Psoas muscle (tissue), 8 donors: Measurements from ENCODE around the gene LBX2. TPM values are rescaled to one million over a fixed set of nuclear protein-coding genes. Genes with fewer than 3 reads are reported as not detected.
A peak's percentile ranks its signal among the peaks of the same experiment; 100 is the strongest.

ENCODE experiments used
- ATAC-seq, 4 donors: fragments of 200-7000 bp; cut with Tn5 transposase; one replicate each; pipeline ENCODE4 v1.9.1; 2020; ENCODE audit warnings: moderate library complexity in 3 of 4, mild to moderate bottlenecking in 2 of 4
- DNase-seq, 2 donors: peaks; one replicate each; pipeline ENCODE4 v3.0.0-alpha.2; 2020
- H3K27ac ChIP-seq: fragments of 200-600 bp; one replicate; pipeline ENCODE4 v1.8.0; 2022
- H3K27me3 ChIP-seq, 3 donors: fragments of 200-600 bp in 1 of 3; one replicate each; pipeline versions ENCODE4 v1.6.1 to v1.8.0; 2013 to 2022; ENCODE audit warnings: low read length in 2 of 3, mild to moderate bottlenecking in 2 of 3, moderate library complexity in 1 of 3; ENCODE audit not compliant: insufficient read depth in 3 of 3
- H3K36me3 ChIP-seq, 2 donors: fragments of 200-600 bp in 1 of 2; one replicate each; pipeline versions ENCODE4 v1.6.1 to v1.8.0; 2013 to 2022; ENCODE audit warnings: low read depth in 1 of 2, mild to moderate bottlenecking in 1 of 2, moderate library complexity in 1 of 2; ENCODE audit not compliant: insufficient read depth in 1 of 2
- H3K4me1 ChIP-seq: fragments of 200-600 bp; one replicate; pipeline ENCODE4 v1.8.0; 2022
- H3K4me3 ChIP-seq: fragments of 200-600 bp; one replicate; pipeline ENCODE4 v1.8.0; 2022; ENCODE audit warnings: mild to moderate bottlenecking
- H3K9me3 ChIP-seq: fragments of 200-600 bp; one replicate; pipeline ENCODE4 v1.8.0; 2022
- WGBS, 3 donors: extraction: QIAGEN DNeasy Blood & Tissue Kit; methylation state at CpG; one replicate each; pipeline versions ENCODE4 v1.1.6 to v1.1.7; 2013; 5-methylcytosine and 5-hydroxymethylcytosine counted together
- intact Hi-C, 2 donors: fragments of 100-400 bp; cut with DNase I; formaldehyde crosslinking; loops; one replicate each; pipeline versions ENCODE4 v1.11.0 to v1.14.2; 2022
- polyA plus RNA-seq, 3 donors: library from polyadenylated mRNA; stranded (reverse); fragments of 200-250 nt; gene quantifications; one replicate each; pipeline ENCODE4 v1.2.3, GENCODE V29; 2013
- total RNA-seq, 4 donors: library from RNA; stranded (reverse); fragmentation: NEBNext Ultra II Directional in 2 of 4; extraction: Animal tissue kit (Norgen Biotek cat#: 25700) in 2 of 4; gene quantifications; one replicate each; pipeline versions ENCODE4 v1.2.1 to v1.2.4, GENCODE V29; 2021 to 2023
- TF ChIP-seq, protein P1 (sequence below): fragments of 200-600 bp; IDR thresholded peaks from one replicate; pipeline ENCODE4 v1.8.0; 2022; ENCODE audit warnings: antibody characterized with exemption
- donor health status: healthy with polysubstance abuse.
- donor health status: DM: no; HTN: no; CAD: no; lungs with moderate emphysema.
- donor health status: Bipolar disorder and iron deficiency.
- donor health status: healthy.
- donor health status: DM: yes; HTN: yes; CAD: no.
- donor health status: DM: no; HTN: no; CAD: no.
- donor health status: DM: no; HTN: no; CAD: no.
- donor health status: DM: yes; HTN: yes; CAD: no.

Gene LBX2
- total and polyA plus RNA-seq, 7 donors, result 0.14 to 0.68 (median 0.26) TPM; not detected in 2

GRCh38 chr2:74496997-74497776 lies 2.2 kb downstream of the LBX2 start:
- no peak for ATAC-seq
- TF ChIP-seq, protein P1, sequence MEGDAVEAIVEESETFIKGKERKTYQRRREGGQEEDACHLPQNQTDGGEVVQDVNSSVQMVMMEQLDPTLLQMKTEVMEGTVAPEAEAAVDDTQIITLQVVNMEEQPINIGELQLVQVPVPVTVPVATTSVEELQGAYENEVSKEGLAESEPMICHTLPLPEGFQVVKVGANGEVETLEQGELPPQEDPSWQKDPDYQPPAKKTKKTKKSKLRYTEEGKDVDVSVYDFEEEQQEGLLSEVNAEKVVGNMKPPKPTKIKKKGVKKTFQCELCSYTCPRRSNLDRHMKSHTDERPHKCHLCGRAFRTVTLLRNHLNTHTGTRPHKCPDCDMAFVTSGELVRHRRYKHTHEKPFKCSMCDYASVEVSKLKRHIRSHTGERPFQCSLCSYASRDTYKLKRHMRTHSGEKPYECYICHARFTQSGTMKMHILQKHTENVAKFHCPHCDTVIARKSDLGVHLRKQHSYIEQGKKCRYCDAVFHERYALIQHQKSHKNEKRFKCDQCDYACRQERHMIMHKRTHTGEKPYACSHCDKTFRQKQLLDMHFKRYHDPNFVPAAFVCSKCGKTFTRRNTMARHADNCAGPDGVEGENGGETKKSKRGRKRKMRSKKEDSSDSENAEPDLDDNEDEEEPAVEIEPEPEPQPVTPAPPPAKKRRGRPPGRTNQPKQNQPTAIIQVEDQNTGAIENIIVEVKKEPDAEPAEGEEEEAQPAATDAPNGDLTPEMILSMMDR, result no peak
- no peak for DNase-seq
- H3K4me3 ChIP-seq, result peak overlapping the region; percentile 59
- WGBS, 3 donors, result 38 to 42% (median 38%) methylated on average over 19 of the region's 19 CpGs
- peaks cover 0 to 51% (median 30%) of the 10 kb centered on the region in 3 donors for H3K27me3 ChIP-seq
- peaks cover 3 to 24% of the 10 kb centered on the region in 2 donors for H3K36me3 ChIP-seq
- intact Hi-C loops, result no loop called here
- H3K4me1 ChIP-seq, result peaks cover 23% of the 10 kb centered on the region
- no peak overlapping the region for H3K27ac ChIP-seq
- no peaks in the 10 kb centered on the region for H3K9me3 ChIP-seq

DNA sequence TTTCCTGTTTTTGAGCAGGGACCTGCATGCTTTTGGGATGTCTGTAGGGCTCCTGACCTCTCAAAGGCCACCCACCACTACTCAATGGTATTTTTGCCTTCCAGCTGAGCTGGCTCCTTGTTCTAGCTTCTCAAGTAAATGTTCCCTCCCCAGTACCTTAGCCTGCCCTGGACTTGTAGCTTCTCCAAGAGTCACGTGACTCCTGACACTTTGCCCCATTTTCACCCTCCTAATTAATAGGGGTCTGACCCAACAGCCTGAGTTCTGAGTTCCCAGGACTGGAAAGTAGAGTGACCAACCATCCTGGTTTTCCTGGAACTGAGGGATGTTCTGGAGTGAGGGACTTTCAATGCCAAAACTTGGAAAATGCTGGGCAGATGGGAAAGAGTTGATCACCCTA lies 4.0 kb downstream of the LBX2 start:
- DNase-seq (no peak), ATAC-seq (no peak)
- intact Hi-C loops, result no loop called here
- WGBS, 3 donors, result 70 to 80% (median 73%) methylated on average over 1 of the region's 1 CpG
- H3K36me3 ChIP-seq, result peaks cover 12 to 41% of the 10 kb centered on the region in 2 donors
- no peaks in the 10 kb centered on the region for H3K9me3 ChIP-seq
- H3K27me3 ChIP-seq, result peaks cover 0 to 37% (median 26%) of the 10 kb centered on the region in 3 donors
- no peak overlapping the region for H3K4me3 ChIP-seq
- TF ChIP-seq, protein P1, result no peak
- peaks cover 23% of the 10 kb centered on the region for H3K4me1 ChIP-seq
- H3K27ac ChIP-seq, result no peak overlapping the region

- H3K9me3 ChIP-seq, result no peaks in the 10 kb centered on the region
- TF ChIP-seq, protein P1, result no peak
- H3K4me1 ChIP-seq, result peaks cover 10% of the 10 kb centered on the region
- DNase-seq (no peak), ATAC-seq (no peak)
- peaks cover 12 to 56% of the 10 kb centered on the region in 2 donors for H3K36me3 ChIP-seq
- no peak overlapping the region for H3K27ac ChIP-seq
- no peak overlapping the region for H3K4me3 ChIP-seq
- intact Hi-C loops, result no loop called here
- peaks cover 0 to 19% (median 14%) of the 10 kb centered on the region in 3 donors for H3K27me3 ChIP-seq
- whole genome bisulfite sequencing, 3 donors, result 90 to 92% (median 90%) methylated on average over 3 of the region's 3 CpGs
These were observed 5.9 kb downstream of the LBX2 start for GRCh38 chr2:74493546-74493945.

- no peak overlapping the region for H3K4me3 ChIP-seq
- ATAC-seq, result no peak
- no peaks in the 10 kb centered on the region for H3K9me3 ChIP-seq
- 92 to 94% (median 92%) methylated on average over 12 of the region's 12 CpGs for WGBS, 3 donors
- DNase-seq, result no peak
- peaks cover 0 to 3% (median 2%) of the 10 kb centered on the region in 3 donors for H3K27me3 ChIP-seq
- H3K27ac ChIP-seq, result no peak overlapping the region
- intact Hi-C loops, result no loop called here
- peaks cover 12 to 72% of the 10 kb centered on the region in 2 donors for H3K36me3 ChIP-seq
- TF ChIP-seq, protein P1, result no peak
- no peaks in the 10 kb centered on the region for H3K4me1 ChIP-seq
These were observed 7.5 kb downstream of the LBX2 start for GRCh38 chr2:74491648-74492544.
